ENCODE measurements around the gene GRM2.
"Not testable (repeated sequence)": the region's sequence is repeated elsewhere in the genome, so short reads cannot be mapped to it uniquely, and the experiment has no call there.

GRM2 gene

DNA sequence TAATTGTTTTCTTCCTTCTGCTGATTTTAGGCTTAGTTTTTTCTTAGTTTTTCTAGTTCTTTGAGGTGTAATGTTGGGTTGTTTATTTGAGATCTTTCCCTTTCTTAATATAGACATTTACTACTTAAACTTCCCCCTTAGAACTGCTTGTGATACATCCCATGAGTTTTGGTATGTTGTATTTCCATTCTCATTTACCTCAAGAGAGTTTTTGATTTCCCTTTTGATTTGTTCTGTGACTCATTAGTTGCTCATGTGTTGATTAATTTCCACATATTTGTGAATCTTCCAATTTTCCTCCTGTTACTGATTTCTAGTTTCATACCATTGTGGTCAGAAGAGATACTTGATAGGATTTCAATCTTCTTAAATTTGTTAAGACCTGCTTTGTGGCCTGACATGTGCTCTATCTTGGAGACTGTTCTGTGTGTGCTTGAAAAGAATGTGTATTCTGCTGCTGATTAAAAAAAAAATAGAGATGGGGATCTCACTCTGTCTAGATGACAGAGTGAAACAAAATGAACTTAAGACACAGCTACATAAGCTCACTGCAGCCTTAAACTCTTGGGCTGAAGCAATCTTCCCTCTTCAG is 22.3 kb downstream of the GRM2 start:
- no peak for DNase-seq

DNA sequence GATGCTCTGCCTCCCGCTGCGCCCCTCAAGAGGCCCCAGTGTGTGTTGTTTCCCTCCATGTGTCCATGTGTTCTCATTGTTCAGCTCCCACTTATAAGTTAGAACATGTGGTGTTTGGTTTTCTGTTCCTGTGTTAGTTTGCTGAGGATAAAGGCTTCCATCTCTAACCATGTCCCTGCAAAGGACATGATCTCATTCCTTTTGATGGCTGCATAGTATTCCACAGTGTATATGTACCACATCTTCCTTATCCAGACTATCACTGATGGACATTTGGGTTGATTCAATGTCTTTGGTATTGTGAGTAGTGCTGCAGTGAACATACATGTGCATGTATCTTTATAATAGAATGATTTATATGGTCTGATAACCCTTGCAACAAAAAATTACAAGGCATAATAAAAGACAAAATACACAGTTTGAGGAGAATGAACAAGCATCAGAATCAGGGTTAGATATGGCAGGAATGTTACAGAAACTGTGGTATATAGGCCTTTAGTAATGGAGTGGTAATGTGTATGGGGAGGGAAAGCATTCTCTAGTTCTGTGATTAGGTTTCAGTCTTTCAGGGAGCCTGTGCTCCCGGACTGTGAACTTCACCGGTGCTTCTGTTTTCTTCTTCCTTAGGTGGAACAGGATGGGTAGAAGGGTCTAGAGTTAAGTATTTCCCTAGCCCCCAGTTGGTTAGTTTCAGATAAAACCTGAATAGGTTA is 27.1 kb downstream of the GRM2 start:
- no peak for DNase-seq

DNA sequence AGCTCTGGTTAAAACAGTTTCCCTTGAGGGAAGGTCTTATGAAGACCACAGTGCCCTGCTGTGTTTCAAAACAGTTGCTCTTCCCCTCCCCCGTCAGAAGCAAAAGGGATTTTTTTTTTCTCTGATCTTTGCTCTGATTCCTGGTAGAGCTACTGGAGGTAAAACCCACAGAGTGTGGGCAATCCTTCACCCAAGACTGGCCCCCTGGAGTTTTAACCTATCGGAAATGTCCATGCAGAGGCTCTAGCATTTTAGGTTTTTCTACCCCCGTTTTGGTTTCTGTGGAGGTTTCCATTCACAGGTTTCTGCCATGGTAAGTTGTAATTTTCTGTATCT is 27.7 kb downstream of the GRM2 start:
- DNase-seq, result no peak

DNA sequence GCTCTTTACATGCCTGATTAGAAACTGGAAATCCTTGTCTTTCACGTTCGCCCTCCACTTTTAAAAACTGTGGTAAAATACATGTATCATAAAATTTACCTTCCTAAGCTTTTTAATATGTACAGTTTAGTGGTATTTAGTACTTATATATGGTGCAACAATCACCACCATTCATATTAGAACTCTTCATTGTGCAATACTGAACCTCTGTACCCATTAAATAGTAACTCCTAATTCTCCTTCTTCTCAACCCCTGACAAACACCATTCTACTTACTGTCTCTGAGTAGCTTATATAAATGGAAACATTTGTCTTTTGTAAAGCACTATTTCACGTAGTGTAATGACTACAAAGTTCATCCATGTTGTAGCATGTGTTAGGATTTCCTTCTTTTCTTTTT is 28.2 kb downstream of the GRM2 start:
- DNase-seq, result no peak

DNA sequence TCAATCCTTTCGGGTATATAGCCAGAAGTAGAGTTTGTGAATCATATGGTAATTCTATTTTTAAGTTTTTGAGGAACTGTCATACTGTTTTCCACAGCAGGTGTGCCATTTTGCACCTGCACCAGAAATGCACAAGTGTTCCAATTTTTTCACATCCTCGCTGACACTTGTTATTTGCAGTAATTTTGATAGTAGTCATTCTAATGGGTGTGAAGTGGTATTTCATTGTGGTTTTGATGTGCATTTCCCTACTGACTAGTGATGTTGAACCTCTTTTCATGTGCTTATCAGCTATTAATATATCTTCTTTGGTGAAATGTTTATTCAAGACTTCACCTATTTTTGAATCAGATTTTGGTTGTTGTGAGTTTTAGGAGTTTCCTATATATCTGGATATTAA is 29.1 kb downstream of the GRM2 start:
- DNase-seq, result no peak

DNA sequence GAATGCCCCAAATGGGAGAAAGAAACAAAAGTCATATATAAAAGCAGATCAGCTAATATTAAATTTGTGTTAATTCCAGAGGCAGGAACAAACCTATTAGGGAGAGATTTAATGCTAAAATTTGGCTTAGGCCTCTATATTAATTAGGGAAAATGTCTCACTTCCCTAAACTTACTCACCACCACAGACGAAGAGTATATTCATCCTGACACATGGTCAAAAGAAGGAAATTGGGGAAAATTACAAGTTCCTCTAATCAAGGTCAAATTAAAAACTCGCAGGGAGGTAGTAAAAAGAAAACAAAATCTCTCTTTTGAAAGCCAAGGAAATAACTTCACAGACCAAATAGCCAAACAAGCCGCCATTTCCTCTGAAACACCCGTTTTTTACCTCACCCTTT is 32.2 kb downstream of the GRM2 start:
- no peak for DNase-seq

DNA sequence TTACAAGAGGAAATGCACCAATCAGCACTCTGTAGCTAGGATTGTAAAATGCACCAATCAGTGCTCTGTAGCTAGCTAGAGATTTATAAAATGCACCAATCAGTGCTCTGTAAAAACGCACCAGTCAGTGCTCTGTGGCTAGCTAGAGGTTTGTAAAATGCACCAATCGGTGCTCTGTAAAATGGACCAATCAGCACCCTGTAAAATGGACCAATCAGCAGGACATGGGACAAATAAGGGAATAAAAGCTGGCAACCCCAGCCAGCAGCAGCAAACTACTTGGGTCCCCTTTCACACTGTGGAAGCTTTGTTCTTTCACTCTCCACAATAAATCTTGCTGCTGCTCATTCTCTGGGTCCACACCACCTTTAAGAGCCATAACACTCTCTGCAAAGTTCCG is 35.5 kb downstream of the GRM2 start:
- DNase-seq, result not testable (repeated sequence)

DNA sequence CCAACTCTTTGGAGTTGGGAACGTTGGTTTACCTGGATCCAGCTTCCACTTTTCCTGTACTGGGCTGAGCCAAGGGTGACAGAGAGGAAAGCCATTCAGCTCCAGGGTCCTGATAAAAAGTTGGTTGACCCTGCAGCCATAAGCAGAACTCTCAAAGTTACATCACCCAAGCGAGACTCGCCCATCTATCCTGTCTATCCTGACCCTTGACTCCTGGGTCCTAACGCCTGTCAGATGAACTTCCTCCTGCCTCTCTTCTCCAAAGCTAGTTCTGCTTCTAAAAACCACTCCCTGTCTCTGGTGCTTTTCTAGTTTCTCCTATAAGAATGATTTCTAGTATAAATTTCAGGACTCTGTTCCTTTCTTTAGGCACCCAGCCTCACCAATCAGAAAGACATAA is 36.1 kb downstream of the GRM2 start:
- not testable (repeated sequence) for DNase-seq

DNA sequence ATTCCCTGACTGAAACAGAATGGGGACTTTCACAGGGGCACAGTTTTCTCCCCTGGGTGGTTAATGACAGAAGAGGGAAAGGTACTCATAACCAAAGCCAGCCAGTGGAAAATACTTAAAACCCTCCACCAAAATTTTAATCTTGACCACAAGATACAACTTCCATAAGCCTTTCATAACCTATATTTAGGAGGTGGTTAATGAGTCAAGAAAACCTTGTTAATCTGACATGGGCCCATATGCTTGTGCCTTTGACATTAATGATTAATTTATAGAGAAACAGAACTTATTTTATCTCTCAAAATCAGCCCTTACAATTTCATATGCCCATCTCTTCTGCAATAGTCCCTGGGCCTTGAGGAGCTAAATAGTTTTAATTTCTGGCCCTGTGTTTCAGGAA is 41.0 kb downstream of the GRM2 start:
- no peak for DNase-seq

DNA sequence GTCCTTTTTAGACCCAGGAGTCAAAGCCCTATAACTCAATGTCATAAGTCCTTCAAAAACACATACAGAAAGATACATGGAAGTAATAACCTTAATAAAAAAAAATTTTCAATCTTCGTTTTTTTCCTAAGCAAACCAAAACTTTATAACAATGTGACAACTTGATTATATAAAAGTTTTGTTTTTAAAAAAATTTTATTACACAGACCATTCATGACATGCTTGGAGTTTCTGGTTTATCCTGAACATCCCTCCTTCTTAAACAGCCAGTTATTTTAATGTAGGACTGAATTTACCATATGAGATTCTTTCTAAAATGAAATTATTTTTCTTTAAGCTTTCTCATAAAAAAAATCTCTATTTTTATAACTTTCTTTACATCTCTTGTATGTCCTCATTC is 41.5 kb downstream of the GRM2 start:
- DNase-seq, result no peak

DNA sequence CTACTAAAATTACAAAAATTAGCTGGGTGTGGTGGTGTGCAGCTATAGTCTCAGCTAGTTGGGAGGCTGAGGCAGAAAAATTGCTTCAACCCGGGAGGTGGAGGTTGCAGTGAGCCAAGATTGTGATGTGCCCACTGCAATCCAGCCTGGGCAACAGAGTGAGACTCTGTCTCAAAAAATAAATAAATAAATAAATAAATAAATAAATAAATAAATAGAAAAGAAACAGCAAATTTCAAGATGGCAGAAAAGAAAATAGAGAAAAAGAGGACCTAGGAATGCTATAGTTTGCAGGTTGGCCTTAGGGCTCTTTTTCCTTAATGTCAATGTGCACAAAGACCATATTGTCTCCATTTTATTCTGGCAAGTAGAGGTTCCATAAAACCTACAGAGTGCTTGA is 44.0 kb downstream of the GRM2 start:
- DNase-seq, result no peak

DNA sequence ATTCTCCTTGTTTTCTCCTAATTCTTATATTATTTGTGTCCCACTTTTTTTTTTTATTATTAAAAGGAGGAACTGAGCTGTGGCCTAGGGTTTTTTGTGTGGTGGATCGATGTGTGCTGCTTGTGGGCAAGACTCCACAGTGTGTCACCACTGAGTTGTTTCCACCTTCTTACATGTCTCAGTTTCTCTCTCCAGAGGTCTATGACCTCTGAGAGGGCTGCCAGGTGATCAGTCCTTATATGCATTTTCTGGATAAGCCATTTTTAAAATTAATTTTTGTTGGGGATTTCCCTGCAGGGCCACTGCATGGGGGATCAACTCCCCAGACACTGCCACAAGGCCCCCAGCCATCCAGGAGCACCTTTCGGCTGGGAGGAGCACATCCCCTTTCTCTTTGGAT is 44.4 kb downstream of the GRM2 start:
- no peak for DNase-seq

DNA sequence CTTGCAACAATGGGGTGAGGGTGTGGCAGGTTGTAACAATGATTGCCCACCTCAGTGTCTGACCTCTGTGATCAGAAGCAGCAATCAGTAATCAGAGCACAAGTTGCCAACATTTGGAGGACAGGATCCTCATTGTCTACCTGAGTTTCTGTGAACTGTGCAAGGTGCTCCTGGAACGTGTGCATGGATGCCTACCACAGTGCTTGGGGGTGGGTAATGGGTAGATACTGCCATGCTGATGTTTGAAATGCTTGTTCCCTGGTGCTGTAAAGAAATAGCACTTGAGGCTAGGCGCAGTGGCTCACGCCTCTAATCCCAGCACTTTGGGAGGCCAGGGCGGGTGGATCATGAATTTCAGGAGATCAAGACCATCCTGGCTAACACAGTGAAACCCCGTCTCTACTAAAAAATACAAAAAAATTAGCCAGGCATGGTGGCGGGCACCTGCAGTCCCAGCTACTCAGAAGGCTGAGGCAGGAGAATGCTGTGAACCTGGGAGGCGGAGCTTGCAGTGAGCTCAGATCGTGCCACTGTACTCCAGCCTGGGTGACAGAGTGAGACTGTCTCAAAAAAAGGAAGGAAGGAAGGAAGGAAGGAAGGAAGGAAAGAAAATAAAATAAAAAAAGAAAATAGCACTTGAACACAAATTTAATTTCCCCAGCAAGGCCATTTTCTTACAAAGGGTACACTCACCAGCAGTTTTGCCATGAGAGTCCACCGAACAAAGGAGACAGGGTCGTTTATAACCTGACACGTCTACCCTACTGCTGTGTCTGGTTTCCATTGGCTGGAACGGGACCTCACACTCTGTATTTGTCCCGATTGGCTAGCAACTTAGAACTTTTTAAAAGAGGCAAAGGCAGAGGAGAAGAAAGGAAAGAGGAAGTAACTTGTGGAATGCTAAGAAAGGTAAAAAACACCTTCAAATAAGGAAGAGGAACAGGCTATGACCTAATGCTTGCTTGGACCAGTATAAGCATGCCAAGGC is 47.2 kb downstream of the GRM2 start:
- not testable (repeated sequence) for DNase-seq

DNA sequence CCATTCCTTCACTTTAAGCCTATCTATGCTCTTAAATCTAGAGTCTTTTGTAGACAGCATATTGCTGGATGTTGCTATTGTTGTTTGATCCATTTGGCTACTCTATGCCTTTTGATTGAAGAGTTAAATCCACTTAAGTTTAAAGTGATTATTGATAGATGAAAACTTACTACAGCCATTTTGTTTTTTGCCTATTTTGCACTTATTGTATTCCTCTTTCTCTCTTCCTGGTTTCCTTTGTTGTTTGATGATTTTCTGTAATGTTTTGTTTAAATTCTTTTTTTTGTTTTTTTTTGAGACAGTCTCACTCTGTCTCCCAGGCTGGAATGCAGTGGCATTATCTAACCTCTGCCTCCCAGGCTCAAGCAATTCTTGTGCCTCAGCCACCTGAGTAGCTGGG is 52.3 kb downstream of the GRM2 start:
- no peak for DNase-seq
